Activated CD8-positive, alpha-beta memory T cell treated with anti-CD3 and anti-CD28 coated beads, Interleukin-2, amount 50 U/mL, for 1 hour (primary cell): ENCODE measurements around the gene MYRFL.

Experiments
- DNase-seq: peaks from one replicate; pipeline ENCODE4 v3.0.0-alpha.2; 2020; ENCODE audit errors: extremely low read depth

The MYRFL gene

GRCh38 chr12:69931569-69931968, 106.5 kb downstream of the MYRFL start:
- DNase-seq = no peak

- DNase-seq = no peak
Measured at GRCh38 chr12:69932154-69932553, 107.1 kb downstream of the MYRFL start.

- no peak for DNase-seq
Measured at GRCh38 chr12:69932676-69933552, 107.9 kb downstream of the MYRFL start.

- DNase-seq = no peak
Measured at GRCh38 chr12:69934011-69934410, 109.0 kb downstream of the MYRFL start.

GRCh38 chr12:69935651-69936100, 110.6 kb downstream of the MYRFL start:
- no peak for DNase-seq

- DNase-seq = no peak
Measured at GRCh38 chr12:69936214-69936731, 111.2 kb downstream of the MYRFL start.

- no peak for DNase-seq
Measured at GRCh38 chr12:69936766-69937165, 111.7 kb downstream of the MYRFL start.

- DNase-seq = no peak
Measured at GRCh38 chr12:69947123-69947522, 122.1 kb downstream of the MYRFL start.

DNA sequence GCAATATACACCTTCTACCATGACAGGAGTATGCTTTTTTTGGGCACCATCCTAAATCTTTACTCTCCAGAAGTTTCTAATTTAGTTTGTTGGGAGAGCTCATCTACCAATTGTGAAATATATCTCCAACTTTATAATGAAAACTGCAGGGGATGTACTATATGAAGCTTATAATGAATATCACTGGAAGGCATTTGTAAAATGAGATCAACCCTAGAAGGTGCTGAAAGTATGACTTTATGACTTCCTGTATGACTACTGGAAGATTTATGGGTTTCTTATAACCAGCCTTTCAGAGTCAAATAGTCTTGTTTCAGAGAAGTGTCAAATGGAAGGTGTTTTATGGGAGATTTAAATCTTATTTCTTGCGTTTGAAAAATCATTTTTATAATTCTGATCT, 122.9 kb downstream of the MYRFL start:
- DNase-seq = no peak

- DNase-seq = no peak
Measured at GRCh38 chr12:69948851-69949250, 123.8 kb downstream of the MYRFL start.

- DNase-seq = no peak
Measured at GRCh38 chr12:69949311-69950002, 124.4 kb downstream of the MYRFL start.

- DNase-seq = no peak
Measured at GRCh38 chr12:69951108-69951507, 126.1 kb downstream of the MYRFL start.

DNA sequence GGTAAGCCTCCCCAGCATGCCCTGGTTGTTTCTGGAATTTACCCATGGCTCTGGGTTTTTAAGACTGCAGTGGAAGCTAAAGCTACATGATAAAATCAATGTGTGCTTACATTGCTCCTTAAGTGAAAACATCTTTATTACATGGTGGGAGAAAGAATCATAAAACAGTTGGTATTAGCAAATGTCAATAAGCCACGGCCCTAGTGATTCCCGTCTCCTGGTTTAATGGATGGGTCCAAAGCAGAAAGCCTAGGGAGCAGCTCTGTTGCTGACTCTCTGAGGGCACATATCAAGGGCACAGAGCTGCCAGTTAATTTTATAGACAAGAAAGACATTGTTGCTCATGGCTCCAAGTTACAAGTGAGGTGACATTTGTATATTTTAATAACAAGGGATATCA, 127.9 kb downstream of the MYRFL start:
- no peak for DNase-seq

DNA sequence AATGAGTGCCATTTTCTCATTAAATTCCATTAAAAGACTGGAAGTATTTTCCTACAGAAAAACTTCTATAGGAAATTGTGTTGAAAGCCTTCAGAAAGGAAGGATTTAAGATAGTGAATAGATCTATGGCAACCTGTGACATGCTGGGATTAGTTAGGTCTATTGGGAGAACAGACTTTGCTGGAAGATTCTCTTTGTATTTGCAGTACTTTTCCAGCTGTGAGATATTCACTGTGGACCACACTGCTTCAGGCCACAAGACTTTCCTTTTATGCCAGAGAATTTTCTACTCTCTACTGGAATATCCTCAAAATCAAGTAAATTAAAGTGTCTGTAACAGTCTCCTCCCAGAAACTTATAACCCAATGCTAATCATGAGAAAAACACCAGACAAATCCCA, 136.2 kb downstream of the MYRFL start:
- DNase-seq = no peak

DNA sequence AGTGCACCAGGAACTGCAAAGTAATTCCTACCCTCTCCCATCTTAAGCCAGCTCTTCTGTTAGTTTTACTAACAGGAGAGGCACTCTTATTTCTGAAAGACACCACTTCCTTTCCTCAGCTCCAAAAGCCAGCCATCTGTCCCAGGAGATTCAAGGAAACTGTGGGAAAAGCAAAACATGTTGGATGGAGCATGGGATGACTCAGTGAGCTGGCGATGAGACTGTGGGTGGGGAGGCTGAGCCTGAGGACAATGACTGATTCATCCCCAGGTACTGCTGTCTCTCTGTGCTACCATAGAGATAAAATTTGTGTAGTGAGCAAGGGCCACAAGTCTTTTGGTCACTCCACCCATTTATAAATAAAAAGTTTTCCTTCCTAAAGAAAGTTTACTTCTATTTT, 141.4 kb downstream of the MYRFL start:
- DNase-seq = no peak

- no peak for DNase-seq
Measured at GRCh38 chr12:69966839-69967238, 141.8 kb downstream of the MYRFL start.

GRCh38 chr12:69969011-69969410, 144.0 kb downstream of the MYRFL start:
- DNase-seq = no peak

DNA sequence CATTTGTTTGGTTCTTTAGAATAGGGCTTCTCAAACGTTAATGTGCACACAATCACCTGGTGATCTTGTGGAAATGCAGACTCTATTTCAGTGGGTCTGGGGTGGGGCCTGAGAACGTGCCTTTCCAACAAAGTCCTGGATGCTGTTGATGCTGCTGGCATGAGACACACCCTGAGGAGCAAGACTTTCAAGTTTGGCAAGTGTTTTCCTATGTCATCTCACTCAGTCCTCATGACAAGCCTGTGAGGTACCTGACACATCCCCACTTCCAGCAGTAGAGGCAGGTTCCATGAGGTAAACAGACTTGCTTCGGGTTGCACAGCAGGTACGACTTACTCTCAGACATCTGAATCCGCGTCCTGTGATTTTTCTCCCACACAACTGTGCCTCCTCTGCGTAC, 147.1 kb downstream of the MYRFL start:
- no peak for DNase-seq

DNA sequence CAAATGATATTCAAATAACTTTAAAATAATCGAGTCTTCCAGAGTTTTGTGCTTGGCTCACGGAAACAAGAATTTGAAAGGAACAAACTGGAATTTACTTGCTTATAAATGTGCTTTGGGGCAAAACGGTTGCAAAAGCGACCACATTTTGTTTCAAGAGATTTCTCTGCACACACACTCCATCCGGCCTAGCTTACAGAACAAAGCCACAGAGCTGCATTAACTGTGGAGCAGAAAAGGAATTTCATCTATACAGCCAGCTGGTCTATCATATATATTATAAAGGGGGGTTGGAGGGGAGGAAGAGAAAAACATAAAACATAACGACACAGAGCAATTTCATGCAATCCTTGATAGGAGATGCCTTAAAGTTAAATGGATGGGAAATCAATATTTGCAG, 153.0 kb downstream of the MYRFL start:
- no peak for DNase-seq

GRCh38 chr12:69981881-69982475, 157.0 kb downstream of the MYRFL start:
- no peak for DNase-seq

GRCh38 chr12:69984241-69984640, 159.2 kb downstream of the MYRFL start:
- no peak for DNase-seq

- DNase-seq = no peak
Measured at GRCh38 chr12:69985656-69986055, 160.6 kb downstream of the MYRFL start.

GRCh38 chr12:69986114-69986513, 161.1 kb downstream of the MYRFL start:
- no peak for DNase-seq
